Measurements from ENCODE around the gene ANK2.

The ANK2 gene

DNA sequence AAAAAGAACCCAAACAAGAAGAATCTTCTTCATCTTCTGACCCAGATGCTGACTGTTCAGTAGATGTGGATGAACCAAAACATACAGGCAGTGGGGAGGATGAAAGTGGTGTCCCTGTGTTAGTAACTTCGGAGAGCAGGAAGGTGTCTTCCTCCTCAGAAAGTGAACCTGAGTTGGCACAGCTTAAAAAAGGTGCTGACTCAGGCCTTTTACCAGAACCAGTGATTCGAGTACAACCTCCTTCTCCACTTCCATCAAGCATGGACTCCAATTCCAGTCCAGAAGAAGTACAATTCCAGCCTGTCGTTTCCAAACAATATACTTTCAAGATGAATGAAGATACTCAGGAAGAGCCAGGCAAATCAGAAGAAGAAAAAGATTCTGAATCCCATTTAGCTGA is 307.0 kb downstream of the ANK2 start:
- no peaks in the 10 kb centered on the region for H3K4me1 ChIP-seq (ENCODE audit: insufficient read depth, low read length)
- H3K27me3 ChIP-seq (ENCODE audit: insufficient read depth, low read length): no peaks in the 10 kb centered on the region
- H3K27ac ChIP-seq (ENCODE audit: low read length): no peak overlapping the region
- H3K36me3 ChIP-seq (ENCODE audit: insufficient read depth, low read depth, low read length): peaks cover 35% of the 10 kb centered on the region
- no peak overlapping the region for H3K9ac ChIP-seq (ENCODE audit: low read depth, low read length)
- no peaks in the 10 kb centered on the region for H3K9me3 ChIP-seq (ENCODE audit: insufficient read depth, low read depth, low read length)
- no peak overlapping the region for H3K4me3 ChIP-seq (ENCODE audit: low read length)

- Histone ChIP-seq H3K27me3 (ENCODE audit: insufficient read depth, low read length) (no peaks in the 10 kb centered on the region), H3K9me3 (ENCODE audit: insufficient read depth, low read depth, low read length) (no peaks in the 10 kb centered on the region), H3K4me1 (ENCODE audit: insufficient read depth, low read length) (no peaks in the 10 kb centered on the region), H3K36me3 (ENCODE audit: insufficient read depth, low read depth, low read length) (peaks cover 34% of the 10 kb centered on the region), H3K9ac (ENCODE audit: low read depth, low read length) (no peak overlapping the region), H3K27ac (ENCODE audit: low read length) (no peak overlapping the region), H3K4me3 (ENCODE audit: low read length) (no peak overlapping the region)
Observed at GRCh38 chr4:113358784-113359183, 309.3 kb downstream of the ANK2 start.

DNA sequence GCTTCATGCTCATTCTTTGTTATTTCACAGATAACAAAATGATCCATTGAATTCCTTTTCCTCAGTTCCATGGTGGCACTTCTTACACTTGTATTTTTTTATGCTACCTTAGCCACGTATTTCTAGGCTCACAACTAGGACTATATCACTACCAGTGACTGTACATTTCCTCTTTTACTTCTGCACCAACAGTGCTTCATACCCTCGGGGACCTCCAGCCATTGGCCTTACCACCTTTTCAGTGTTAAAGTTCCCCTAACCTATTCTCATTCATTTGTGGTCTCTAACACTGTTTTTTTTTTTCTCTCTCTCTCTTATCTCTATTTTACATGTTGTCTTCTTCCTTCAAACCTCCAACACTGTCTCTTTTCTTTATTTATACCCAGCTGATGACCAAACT is 315.9 kb downstream of the ANK2 start:
- Histone ChIP-seq H3K9me3 (ENCODE audit: insufficient read depth, low read depth, low read length) (no peaks in the 10 kb centered on the region), H3K27me3 (ENCODE audit: insufficient read depth, low read length) (no peaks in the 10 kb centered on the region), H3K4me3 (ENCODE audit: low read length) (no peak overlapping the region), H3K9ac (ENCODE audit: low read depth, low read length) (no peak overlapping the region), H3K27ac (ENCODE audit: low read length) (no peak overlapping the region), H3K36me3 (ENCODE audit: insufficient read depth, low read depth, low read length) (peaks cover 75% of the 10 kb centered on the region), H3K4me1 (ENCODE audit: insufficient read depth, low read length) (no peaks in the 10 kb centered on the region)

DNA sequence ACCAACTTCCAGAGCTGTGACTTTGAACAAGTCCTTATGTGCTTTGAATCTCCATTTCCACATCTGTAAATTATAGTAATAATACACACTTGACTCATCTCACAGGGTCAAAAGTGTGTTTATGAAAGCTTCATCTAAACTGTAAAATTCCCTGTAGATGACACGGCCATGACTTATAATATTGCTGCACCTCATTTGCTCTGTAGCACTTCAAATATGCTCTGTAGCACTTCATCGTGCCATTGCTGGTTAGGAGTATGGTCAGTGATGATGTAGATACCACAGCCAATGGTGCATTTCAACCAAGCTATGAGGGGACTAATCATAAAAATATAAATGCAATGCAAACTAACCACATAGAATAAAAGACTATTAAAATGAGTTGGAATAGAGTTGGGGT is 318.6 kb downstream of the ANK2 start:
- Histone ChIP-seq H3K9ac (ENCODE audit: low read depth, low read length) (no peak overlapping the region), H3K27ac (ENCODE audit: low read length) (no peak overlapping the region), H3K9me3 (ENCODE audit: insufficient read depth, low read depth, low read length) (no peaks in the 10 kb centered on the region), H3K27me3 (ENCODE audit: insufficient read depth, low read length) (no peaks in the 10 kb centered on the region), H3K36me3 (ENCODE audit: insufficient read depth, low read depth, low read length) (peaks cover 84% of the 10 kb centered on the region), H3K4me3 (ENCODE audit: low read length) (no peak overlapping the region), H3K4me1 (ENCODE audit: insufficient read depth, low read length) (no peaks in the 10 kb centered on the region)

GRCh38 chr4:113371111-113371510 is 321.7 kb downstream of the ANK2 start:
- Histone ChIP-seq H3K4me1 (ENCODE audit: insufficient read depth, low read length) (no peaks in the 10 kb centered on the region), H3K27ac (ENCODE audit: low read length) (no peak overlapping the region), H3K9me3 (ENCODE audit: insufficient read depth, low read depth, low read length) (no peaks in the 10 kb centered on the region), H3K9ac (ENCODE audit: low read depth, low read length) (no peak overlapping the region), H3K4me3 (ENCODE audit: low read length) (no peak overlapping the region), H3K27me3 (ENCODE audit: insufficient read depth, low read length) (no peaks in the 10 kb centered on the region), H3K36me3 (ENCODE audit: insufficient read depth, low read depth, low read length) (peaks cover 88% of the 10 kb centered on the region)

DNA sequence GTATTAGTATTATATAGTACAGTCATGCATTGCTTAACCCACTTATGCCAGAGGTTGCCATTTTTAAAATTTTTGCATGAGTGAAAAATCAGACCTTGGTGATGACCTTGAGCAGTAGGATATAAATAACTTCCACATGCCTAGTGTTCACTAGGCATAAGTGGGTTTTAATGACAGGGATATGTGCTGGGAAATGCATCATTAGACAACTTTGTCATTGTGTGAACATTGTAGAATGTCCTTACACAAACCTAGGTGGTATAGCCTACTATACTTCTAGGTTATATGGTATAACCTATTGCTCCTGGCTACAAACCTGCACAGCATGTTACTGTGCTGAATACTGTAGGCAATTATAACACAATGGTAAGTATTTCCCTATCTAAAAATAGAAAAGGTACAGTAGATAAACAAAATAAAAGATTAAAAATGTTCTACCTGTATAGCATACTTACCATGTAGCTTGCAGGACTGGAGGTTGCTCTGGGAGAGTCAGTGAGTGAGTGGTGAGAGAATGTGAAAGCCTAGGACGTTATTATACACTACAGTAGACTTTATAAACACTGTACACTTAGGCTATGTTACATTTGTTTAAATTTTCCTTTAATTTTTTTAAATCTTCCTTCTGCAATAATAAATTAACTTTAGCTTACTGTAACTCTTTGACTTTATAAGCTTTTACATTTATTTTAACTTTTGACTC is 326.7 kb downstream of the ANK2 start:
- Histone ChIP-seq H3K9ac (ENCODE audit: low read depth, low read length) (no peak overlapping the region), H3K4me3 (ENCODE audit: low read length) (no peak overlapping the region), H3K4me1 (ENCODE audit: insufficient read depth, low read length) (no peaks in the 10 kb centered on the region), H3K27me3 (ENCODE audit: insufficient read depth, low read length) (no peaks in the 10 kb centered on the region), H3K9me3 (ENCODE audit: insufficient read depth, low read depth, low read length) (no peaks in the 10 kb centered on the region), H3K36me3 (ENCODE audit: insufficient read depth, low read depth, low read length) (peaks cover 59% of the 10 kb centered on the region), H3K27ac (ENCODE audit: low read length) (no peak overlapping the region)

DNA sequence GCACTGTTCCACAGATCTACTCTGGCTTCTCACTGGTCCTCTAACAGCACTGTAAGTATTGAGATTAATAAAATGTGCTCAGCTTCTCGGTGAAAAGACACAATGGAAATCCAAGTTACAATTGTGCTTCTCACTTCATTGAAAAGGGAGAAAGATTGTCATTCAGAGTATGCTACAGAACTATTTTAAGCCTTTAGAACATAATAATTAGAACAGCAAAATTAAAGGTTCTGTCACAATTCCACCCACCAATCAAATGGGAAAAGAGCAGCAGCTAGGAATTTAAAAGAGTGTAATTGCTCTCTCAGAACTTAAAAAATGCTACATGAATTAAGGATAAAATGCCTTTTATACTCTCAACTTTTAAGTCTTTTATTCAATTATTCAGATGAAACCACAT is 329.4 kb downstream of the ANK2 start:
- no peaks in the 10 kb centered on the region for H3K4me1 ChIP-seq (ENCODE audit: insufficient read depth, low read length)
- no peak overlapping the region for H3K9ac ChIP-seq (ENCODE audit: low read depth, low read length)
- H3K36me3 ChIP-seq (ENCODE audit: insufficient read depth, low read depth, low read length): peaks cover 53% of the 10 kb centered on the region
- no peaks in the 10 kb centered on the region for H3K27me3 ChIP-seq (ENCODE audit: insufficient read depth, low read length)
- H3K4me3 ChIP-seq (ENCODE audit: low read length): no peak overlapping the region
- H3K27ac ChIP-seq (ENCODE audit: low read length): no peak overlapping the region
- H3K9me3 ChIP-seq (ENCODE audit: insufficient read depth, low read depth, low read length): no peaks in the 10 kb centered on the region

GRCh38 chr4:113382704-113383103 is 333.3 kb downstream of the ANK2 start:
- Histone ChIP-seq H3K36me3 (ENCODE audit: insufficient read depth, low read depth, low read length) (peaks cover 34% of the 10 kb centered on the region), H3K9ac (ENCODE audit: low read depth, low read length) (no peak overlapping the region), H3K4me3 (ENCODE audit: low read length) (no peak overlapping the region), H3K27me3 (ENCODE audit: insufficient read depth, low read length) (no peaks in the 10 kb centered on the region), H3K9me3 (ENCODE audit: insufficient read depth, low read depth, low read length) (no peaks in the 10 kb centered on the region), H3K27ac (ENCODE audit: low read length) (no peak overlapping the region), H3K4me1 (ENCODE audit: insufficient read depth, low read length) (no peaks in the 10 kb centered on the region; the same call in 1 of the 2 replicates)

GRCh38 chr4:113383111-113383785 is 333.8 kb downstream of the ANK2 start:
- Histone ChIP-seq H3K27me3 (ENCODE audit: insufficient read depth, low read length) (no peaks in the 10 kb centered on the region), H3K27ac (ENCODE audit: low read length) (no peak overlapping the region), H3K9ac (ENCODE audit: low read depth, low read length) (no peak overlapping the region), H3K4me1 (ENCODE audit: insufficient read depth, low read length) (no peaks in the 10 kb centered on the region; the same call in 1 of the 2 replicates), H3K9me3 (ENCODE audit: insufficient read depth, low read depth, low read length) (no peaks in the 10 kb centered on the region), H3K36me3 (ENCODE audit: insufficient read depth, low read depth, low read length) (peaks cover 32% of the 10 kb centered on the region), H3K4me3 (ENCODE audit: low read length) (no peak overlapping the region)

- H3K9me3 ChIP-seq (ENCODE audit: insufficient read depth, low read depth, low read length): peaks cover 7% of the 10 kb centered on the region; the same call in 1 of the 2 replicates
- H3K4me3 ChIP-seq (ENCODE audit: low read length): no peak overlapping the region
- peaks cover 25% of the 10 kb centered on the region for H3K36me3 ChIP-seq (ENCODE audit: insufficient read depth, low read depth, low read length)
- H3K27ac ChIP-seq (ENCODE audit: low read length): no peak overlapping the region
- H3K27me3 ChIP-seq (ENCODE audit: insufficient read depth, low read length): no peaks in the 10 kb centered on the region
- no peaks in the 10 kb centered on the region; the same call in 1 of the 2 replicates for H3K4me1 ChIP-seq (ENCODE audit: insufficient read depth, low read length)
- no peak overlapping the region for H3K9ac ChIP-seq (ENCODE audit: low read depth, low read length)
Observed at GRCh38 chr4:113384600-113384999, 335.1 kb downstream of the ANK2 start.

DNA sequence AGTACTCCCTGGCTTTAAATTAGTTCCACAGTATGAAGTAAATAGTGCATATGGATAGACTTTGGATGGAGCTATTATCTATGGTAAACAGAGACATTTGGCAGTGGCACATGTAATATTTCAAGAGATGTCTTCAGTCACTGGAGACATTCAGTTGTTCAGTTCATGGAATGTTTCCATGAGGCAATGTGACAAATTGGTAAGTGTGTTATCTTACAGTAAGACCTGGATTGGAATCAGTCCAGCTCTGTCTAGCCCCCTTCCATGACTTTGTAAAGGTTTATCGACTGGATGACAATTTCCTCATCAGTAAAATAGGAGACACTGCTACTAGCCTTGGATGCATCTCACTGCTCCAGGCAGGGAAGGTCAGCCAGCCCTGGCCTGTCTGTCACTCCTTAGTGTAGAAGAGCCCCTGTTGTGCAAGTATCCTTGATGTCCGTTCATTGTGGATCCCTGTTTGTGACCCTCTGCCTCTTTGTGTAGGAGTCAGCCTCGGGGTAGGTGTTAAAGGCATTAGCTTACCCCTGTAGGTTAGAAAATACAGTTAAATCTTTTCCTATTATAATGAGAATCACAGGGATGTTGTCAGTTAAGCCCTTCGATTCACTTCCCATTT is 335.9 kb downstream of the ANK2 start:
- Histone ChIP-seq H3K9me3 (ENCODE audit: insufficient read depth, low read depth, low read length) (peaks cover 7% of the 10 kb centered on the region; the same call in 1 of the 2 replicates), H3K9ac (ENCODE audit: low read depth, low read length) (no peak overlapping the region), H3K4me3 (ENCODE audit: low read length) (no peak overlapping the region), H3K27ac (ENCODE audit: low read length) (no peak overlapping the region), H3K36me3 (ENCODE audit: insufficient read depth, low read depth, low read length) (peaks cover 25% of the 10 kb centered on the region), H3K27me3 (ENCODE audit: insufficient read depth, low read length) (no peaks in the 10 kb centered on the region), H3K4me1 (ENCODE audit: insufficient read depth, low read length) (no peaks in the 10 kb centered on the region; the same call in 1 of the 2 replicates)

- no peak overlapping the region for H3K27ac ChIP-seq (ENCODE audit: low read length)
- H3K9ac ChIP-seq (ENCODE audit: low read depth, low read length): no peak overlapping the region
- no peak overlapping the region for H3K4me3 ChIP-seq (ENCODE audit: low read length)
- H3K9me3 ChIP-seq (ENCODE audit: insufficient read depth, low read depth, low read length): peaks cover 7% of the 10 kb centered on the region; the same call in 1 of the 2 replicates
- peaks cover 3% of the 10 kb centered on the region; the same call in 1 of the 2 replicates for H3K36me3 ChIP-seq (ENCODE audit: insufficient read depth, low read depth, low read length)
- peaks cover 6% of the 10 kb centered on the region; the same call in 1 of the 2 replicates for H3K4me1 ChIP-seq (ENCODE audit: insufficient read depth, low read length)
- no peaks in the 10 kb centered on the region for H3K27me3 ChIP-seq (ENCODE audit: insufficient read depth, low read length)
Observed at GRCh38 chr4:113389160-113389559, 339.7 kb downstream of the ANK2 start.
